Nephron (organoid): Measurements from ENCODE around the gene GPR62.

Experiments used
- H3K27ac Mint-ChIP-seq, 3 experiments: 2 replicates each; pipeline ENCODE4 v1.8.0; 2020; ENCODE audit warnings: mixed read lengths in 3 of 3, mild to moderate bottlenecking in 2 of 3, moderate library complexity in 1 of 3
- H3K27me3 Mint-ChIP-seq: 2 replicates; pipeline ENCODE4 v1.8.0; 2021; ENCODE audit warnings: low read depth, mild to moderate bottlenecking, moderate library complexity, mixed read lengths
- H3K36me3 Mint-ChIP-seq: 2 replicates; pipeline ENCODE4 v1.8.0; 2020; ENCODE audit warnings: low read depth, mixed read lengths
- H3K4me1 Mint-ChIP-seq: 2 replicates; pipeline ENCODE4 v1.8.0; 2020; ENCODE audit warnings: mixed read lengths
- H3K4me3 Mint-ChIP-seq, 3 experiments: 2 replicates each; pipeline ENCODE4 v1.8.0; 2020; ENCODE audit warnings: mild to moderate bottlenecking in 3 of 3, mixed read lengths in 3 of 3, moderate library complexity in 2 of 3
- H3K9me3 Mint-ChIP-seq: 2 replicates; pipeline ENCODE4 v1.8.0; 2020; ENCODE audit warnings: mixed read lengths
- CTCF ChIP-seq, 3 experiments: fragments of 200-600 bp; sonication (generic); IDR thresholded peaks; one replicate each; pipeline ENCODE4 v1.5.0; 2021; ENCODE audit warnings: antibody characterized with exemption in 3 of 3; ENCODE audit not compliant: unreplicated experiment in 3 of 3

GPR62 gene

DNA sequence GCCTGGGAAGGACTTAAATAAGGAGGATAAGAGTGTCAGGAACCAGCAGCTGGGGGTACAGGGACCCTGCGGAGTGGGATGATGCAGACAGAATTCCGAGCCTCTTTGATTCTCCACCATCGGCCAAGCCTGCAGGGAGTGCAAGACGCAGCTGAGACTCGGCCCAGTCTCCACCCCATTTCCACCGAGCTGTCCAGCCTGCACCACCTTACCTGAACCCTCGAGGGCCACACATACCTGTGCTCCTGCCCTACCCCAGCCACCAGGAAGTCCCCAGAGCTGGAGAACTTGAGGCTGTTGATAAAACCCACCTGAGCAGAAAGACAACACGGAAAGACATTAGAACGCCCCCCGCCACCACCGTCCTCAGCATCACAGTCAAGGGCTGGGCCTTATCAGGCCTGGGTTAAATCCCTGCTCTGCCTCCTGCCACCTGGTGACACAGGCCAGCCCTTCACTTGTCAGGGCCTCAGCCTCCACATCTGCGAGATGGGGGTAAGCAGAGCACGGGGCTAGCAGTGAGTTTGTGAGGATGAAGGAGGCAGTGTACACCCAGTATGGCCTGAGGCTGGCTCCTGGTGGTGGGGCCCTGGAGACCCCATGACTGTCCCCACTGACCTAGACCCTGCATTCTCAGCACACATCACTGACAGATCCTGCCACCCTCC, 21.6 kb upstream of the GPR62 start:
- Mint-ChIP-seq H3K27ac (no peak overlapping the region), H3K9me3 (no peaks in the 10 kb centered on the region), H3K4me3 (no peak overlapping the region), H3K36me3 (peaks cover 39% of the 10 kb centered on the region), H3K4me1 (no peaks in the 10 kb centered on the region), H3K27me3 (no peaks in the 10 kb centered on the region)
- no peak for TF ChIP-seq CTCF (IDR thresholded peaks at IDR 0.05; ENCODE audit: unreplicated experiment in 3 of 3)

DNA sequence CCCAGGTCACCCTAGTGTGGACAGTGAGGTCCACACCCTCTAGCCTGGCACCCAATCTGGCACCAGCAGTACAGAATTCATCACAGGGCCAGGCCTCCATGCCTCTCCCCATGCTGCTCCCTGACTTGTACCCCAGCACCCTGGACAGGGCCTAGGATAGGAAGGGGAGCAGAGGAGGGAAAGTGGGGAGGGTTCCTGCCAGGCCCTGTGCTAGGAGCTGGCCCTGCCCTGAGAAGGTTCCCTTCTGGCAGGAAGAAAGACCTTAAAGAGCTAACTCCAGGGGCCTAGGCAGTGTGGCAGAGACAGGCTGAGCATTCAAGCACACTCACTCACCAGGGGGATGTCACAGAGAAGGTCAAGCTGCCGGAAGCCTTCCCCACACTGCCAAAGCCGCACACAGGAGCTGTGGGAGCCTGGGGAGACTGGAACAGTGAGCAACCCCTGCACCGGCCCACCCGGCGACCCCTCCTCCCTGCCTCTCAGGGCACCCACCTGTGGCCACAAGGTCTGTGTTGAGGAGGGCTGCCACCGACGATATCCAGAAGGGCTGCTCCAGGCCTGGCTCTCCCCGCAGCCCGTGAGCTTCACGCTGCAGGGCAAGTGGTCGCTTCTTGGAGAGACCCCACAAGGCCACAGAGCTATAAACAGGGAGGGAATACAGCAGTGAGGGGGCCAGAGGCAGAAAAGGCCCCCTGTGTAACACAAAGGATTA, 20.9 kb upstream of the GPR62 start:
- TF ChIP-seq CTCF (IDR thresholded peaks at IDR 0.05; ENCODE audit: unreplicated experiment in 3 of 3) = no peak
- H3K36me3 Mint-ChIP-seq = peaks cover 39% of the 10 kb centered on the region
- no peak overlapping the region for H3K4me3 Mint-ChIP-seq
- no peaks in the 10 kb centered on the region for H3K27me3 Mint-ChIP-seq
- H3K27ac Mint-ChIP-seq = no peak overlapping the region
- H3K9me3 Mint-ChIP-seq = no peaks in the 10 kb centered on the region
- peaks cover 3% of the 10 kb centered on the region for H3K4me1 Mint-ChIP-seq

DNA sequence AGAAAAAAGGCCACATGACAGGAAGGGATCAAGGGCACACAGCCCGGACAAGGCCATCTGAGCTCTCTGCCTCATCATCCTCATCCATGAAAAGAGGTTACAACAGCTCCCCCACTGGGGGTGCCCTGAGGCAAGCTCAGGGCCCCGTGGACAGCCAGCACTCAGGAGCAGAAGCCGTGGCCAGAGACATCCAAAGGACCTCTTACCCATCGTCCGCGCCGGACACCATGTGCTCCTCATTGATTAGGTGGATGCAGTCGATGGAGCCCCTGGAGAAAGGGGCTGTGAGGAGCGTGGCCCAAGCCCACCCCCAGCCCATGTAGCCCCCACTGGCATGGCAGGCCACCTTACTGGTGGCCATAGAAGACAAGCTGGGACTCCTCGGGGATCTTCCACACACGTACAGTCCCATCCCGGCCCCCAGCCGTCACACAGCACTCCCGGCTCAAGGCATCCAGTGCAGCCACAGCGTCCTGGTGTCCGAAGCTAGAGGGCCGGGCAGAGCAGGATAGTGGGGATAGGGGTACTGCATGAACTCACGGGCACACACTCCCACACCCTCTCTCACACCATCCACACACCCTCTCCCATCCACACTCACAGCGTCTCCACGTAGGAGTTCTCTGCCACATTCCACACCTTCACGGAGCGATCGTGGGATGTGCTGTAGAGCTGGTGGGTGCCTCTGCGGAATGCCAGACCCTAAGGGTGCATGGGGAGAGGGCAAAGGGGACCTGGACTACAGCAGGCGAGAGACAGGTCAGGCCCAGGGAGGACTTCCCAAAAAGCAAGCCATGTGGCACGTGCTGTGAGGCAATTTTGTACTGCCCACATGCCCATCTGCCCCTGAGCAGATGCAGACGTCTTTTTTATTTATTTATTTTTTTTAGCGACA, 19.9 kb upstream of the GPR62 start:
- peaks cover 6% of the 10 kb centered on the region for H3K4me1 Mint-ChIP-seq
- no peak for TF ChIP-seq CTCF (IDR thresholded peaks at IDR 0.05; ENCODE audit: unreplicated experiment in 3 of 3)
- H3K4me3 Mint-ChIP-seq = no peak overlapping the region
- H3K36me3 Mint-ChIP-seq = peaks cover 39% of the 10 kb centered on the region
- no peaks in the 10 kb centered on the region for H3K27me3 Mint-ChIP-seq
- no peaks in the 10 kb centered on the region for H3K9me3 Mint-ChIP-seq
- H3K27ac Mint-ChIP-seq = no peak overlapping the region

- no peak for TF ChIP-seq CTCF (IDR thresholded peaks at IDR 0.05; ENCODE audit: unreplicated experiment in 3 of 3)
- no peak overlapping the region for H3K27ac Mint-ChIP-seq
- H3K36me3 Mint-ChIP-seq = peaks cover 38% of the 10 kb centered on the region
- no peak overlapping the region for H3K4me3 Mint-ChIP-seq
- H3K4me1 Mint-ChIP-seq = peaks cover 14% of the 10 kb centered on the region
- no peaks in the 10 kb centered on the region for H3K27me3 Mint-ChIP-seq
- no peaks in the 10 kb centered on the region for H3K9me3 Mint-ChIP-seq
These were observed 19.1 kb upstream of the GPR62 start for GRCh38 chr3:51935886-51936755.

GRCh38 chr3:51937014-51937413, 18.2 kb upstream of the GPR62 start:
- H3K27ac Mint-ChIP-seq = no peak overlapping the region
- no peak overlapping the region for H3K4me3 Mint-ChIP-seq
- no peaks in the 10 kb centered on the region for H3K27me3 Mint-ChIP-seq
- H3K36me3 Mint-ChIP-seq = peaks cover 34% of the 10 kb centered on the region
- TF ChIP-seq CTCF (IDR thresholded peaks at IDR 0.05; ENCODE audit: unreplicated experiment in 3 of 3) = no peak
- no peaks in the 10 kb centered on the region for H3K9me3 Mint-ChIP-seq
- peaks cover 22% of the 10 kb centered on the region for H3K4me1 Mint-ChIP-seq
